IMR-90 (cell line): ENCODE results near the gene SV2B. TPM values are rescaled to one million over a fixed set of nuclear protein-coding genes. Genes with fewer than 3 reads are reported as not detected.

Source experiments
- ATAC-seq: fragments of 200-7000 bp; cut with Tn5 transposase; 2 replicates; pipeline ENCODE4 v1.9.1; 2020; ENCODE audit warnings: low read depth, mild to moderate bottlenecking, moderate library complexity
- BruUV-seq: library from RNA; stranded (reverse); fragments of 400-500 nt; replicated peaks from 2 replicates; lab custom pipeline; 2021; lab: Mats Ljungman, UMichigan
- CTCF ChIA-PET: fragments of 300-600 bp; formaldehyde crosslinking; extraction: SDS; loops from one replicate; lab custom pipeline; 2021; ENCODE audit warnings: antibody characterized with exemption; lab: Yijun Ruan, JAX
- POLR2A ChIA-PET: fragments of 300-600 bp; sonication (Branson Sonifier 250); formaldehyde crosslinking; loops from one replicate; lab custom pipeline; 2022; ENCODE audit warnings: antibody characterized with exemption; ENCODE audit not compliant: unreplicated experiment; lab: Charles Lee
- DNase-seq: peaks from one replicate; pipeline ENCODE4 v3.0.0; 2013
- H2AFZ ChIP-seq: replicated peaks from 2 replicates; pipeline ENCODE3; 2013; ENCODE audit warnings: low read length, mild to moderate bottlenecking; ENCODE audit not compliant: poor library complexity
- H2AK5ac ChIP-seq: 2 replicates; pipeline ENCODE4 v1.6.1; 2013; ENCODE audit warnings: low read depth, low read length, inconsistent platforms
- H2AK9ac ChIP-seq: replicated peaks from 2 replicates; pipeline ENCODE3; 2013; ENCODE audit warnings: mild to moderate bottlenecking, low read depth, low read length, moderate library complexity; ENCODE audit not compliant: poor library complexity
- H2BK120ac ChIP-seq: 2 replicates; pipeline ENCODE4 v1.6.1; 2013; ENCODE audit warnings: low read depth, low read length, inconsistent platforms
- H2BK15ac ChIP-seq: 3 replicates; pipeline ENCODE4 v1.6.1; 2013; ENCODE audit warnings: low read depth, low read length, inconsistent platforms
- H2BK20ac ChIP-seq: 2 replicates; pipeline ENCODE4 v1.6.1; 2013; ENCODE audit warnings: low read depth, mild to moderate bottlenecking, inconsistent platforms, low read length, moderate library complexity
- H2BK5ac ChIP-seq: 2 replicates; pipeline ENCODE4 v1.6.1; 2013; ENCODE audit warnings: mild to moderate bottlenecking, low read depth, low read length, inconsistent platforms; ENCODE audit not compliant: poor library complexity, severe bottlenecking
- H3K14ac ChIP-seq: replicated peaks from 2 replicates; pipeline ENCODE4 v1.6.1; 2013; ENCODE audit warnings: low read depth, low read length, inconsistent platforms
- H3K18ac ChIP-seq: 2 replicates; pipeline ENCODE4 v1.6.1; 2013; ENCODE audit warnings: low read depth, low read length, control low read depth
- H3K23ac ChIP-seq: 2 replicates; pipeline ENCODE4 v1.6.1; 2013; ENCODE audit warnings: low read depth, low read length, inconsistent platforms
- H3K27ac ChIP-seq: 2 replicates; pipeline ENCODE4 v1.5.1; 2013; ENCODE audit warnings: mild to moderate bottlenecking, control low read depth, low read length; ENCODE audit not compliant: insufficient read depth
- H3K27me3 ChIP-seq: 2 replicates; pipeline ENCODE4 v1.6.1; 2013; ENCODE audit warnings: low read length; ENCODE audit not compliant: control insufficient read depth, insufficient read depth
- H3K36me3 ChIP-seq: 2 replicates; pipeline ENCODE4 v1.6.1; 2013; ENCODE audit warnings: low read length, mixed read lengths; ENCODE audit not compliant: control insufficient read depth, insufficient read depth
- H3K4ac ChIP-seq: 2 replicates; pipeline ENCODE4 v1.6.1; 2013; ENCODE audit warnings: low read depth, low read length, inconsistent platforms
- H3K4me1 ChIP-seq: 2 replicates; pipeline ENCODE4 v1.6.1; 2013; ENCODE audit warnings: low read length, mixed read lengths; ENCODE audit not compliant: control insufficient read depth, insufficient read depth
- H3K4me2 ChIP-seq: 2 replicates; pipeline ENCODE4 v1.6.1; 2013; ENCODE audit warnings: low read depth, mild to moderate bottlenecking, control low read depth, low read length, moderate library complexity
- H3K4me3 ChIP-seq: 2 replicates; pipeline ENCODE4 v1.5.1; 2013; ENCODE audit warnings: low read depth, mild to moderate bottlenecking, control low read depth, low read length, moderate library complexity; ENCODE audit not compliant: insufficient read depth
- H3K56ac ChIP-seq: 2 replicates; pipeline ENCODE4 v1.6.1; 2013; ENCODE audit warnings: low read length, inconsistent platforms; ENCODE audit not compliant: insufficient read depth; ENCODE audit errors: extremely low read depth
- H3K79me1 ChIP-seq, 2 experiments: 2 replicates each; pipeline ENCODE4 v1.6.1; 2013; ENCODE audit warnings: low read length in 2 of 2, inconsistent platforms in 1 of 2, low read depth in 1 of 2
- H3K9ac ChIP-seq: 2 replicates; pipeline ENCODE4 v1.6.1; 2013; ENCODE audit warnings: low read depth, low read length, control low read depth
- H3K9me1 ChIP-seq: 2 replicates; pipeline ENCODE4 v1.6.1; 2013; ENCODE audit warnings: low read length, inconsistent platforms; ENCODE audit not compliant: insufficient read depth
- H3K9me3 ChIP-seq: 2 replicates; pipeline ENCODE4 v1.6.1; 2013; ENCODE audit warnings: low read length; ENCODE audit not compliant: control insufficient read depth, insufficient read depth
- H4K20me1 ChIP-seq: 2 replicates; pipeline ENCODE4 v1.6.1; 2013; ENCODE audit warnings: low read length, inconsistent platforms; ENCODE audit not compliant: insufficient read depth
- H4K5ac ChIP-seq: 2 replicates; pipeline ENCODE4 v1.6.1; 2013; ENCODE audit warnings: mild to moderate bottlenecking, low read depth, low read length, control low read depth
- H4K8ac ChIP-seq, 2 experiments: 2 replicates each; pipeline ENCODE4 v1.6.1; 2013; ENCODE audit warnings: low read depth in 2 of 2, low read length in 2 of 2, control low read depth in 1 of 2, inconsistent platforms in 1 of 2
- H4K91ac ChIP-seq: 2 replicates; pipeline ENCODE4 v1.6.1; 2013; ENCODE audit warnings: low read depth, low read length, inconsistent platforms; ENCODE audit not compliant: insufficient read depth
- BHLHE40 ChIP-seq: fragments of 150-350 bp; IDR thresholded peaks from 2 replicates; pipeline ENCODE4 v1.6.1; 2016; ENCODE audit warnings: mild to moderate bottlenecking, low read depth, low read length
- CEBPB ChIP-seq: IDR thresholded peaks from 2 replicates; pipeline ENCODE4 v1.6.1; 2012; ENCODE audit warnings: low read depth, low read length, improper control_type of control experiment
- FOS ChIP-seq: fragments of 150-350 bp; IDR thresholded peaks from 2 replicates; pipeline ENCODE4 v1.6.1; 2016; ENCODE audit warnings: low read depth, low read length
- MAFK ChIP-seq: IDR thresholded peaks from 2 replicates; pipeline ENCODE4 v1.6.1; 2012; ENCODE audit warnings: low read depth, low read length, improper control_type of control experiment
- MAZ ChIP-seq: IDR thresholded peaks from 2 replicates; pipeline ENCODE4 v1.6.1; 2012; ENCODE audit warnings: low read depth, mild to moderate bottlenecking, low read length, improper control_type of control experiment, moderate library complexity, borderline replicate concordance
- MXI1 ChIP-seq: IDR thresholded peaks from 2 replicates; pipeline ENCODE4 v1.6.1; 2012; ENCODE audit warnings: low read depth, mild to moderate bottlenecking, low read length, moderate library complexity, borderline replicate concordance
- NFE2L2 ChIP-seq: fragments of 150-350 bp; IDR thresholded peaks from 2 replicates; pipeline ENCODE4 v1.6.1; 2016; ENCODE audit warnings: low read depth, mild to moderate bottlenecking, low read length
- POLR2A ChIP-seq: IDR thresholded peaks from 2 replicates; pipeline ENCODE4 v1.6.1; 2012; ENCODE audit warnings: mild to moderate bottlenecking, low read depth, low read length
- RAD21 ChIP-seq: IDR thresholded peaks from 2 replicates; pipeline ENCODE4 v1.6.1; 2012; ENCODE audit warnings: low read length, improper control_type of control experiment
- RCOR1 ChIP-seq: IDR thresholded peaks from 2 replicates; pipeline ENCODE4 v1.6.1; 2012; ENCODE audit warnings: mild to moderate bottlenecking, low read length, improper control_type of control experiment; ENCODE audit not compliant: insufficient replicate concordance
- RFX5 ChIP-seq: IDR thresholded peaks from 2 replicates; pipeline ENCODE4 v1.8.0; 2012; ENCODE audit warnings: low read depth, mild to moderate bottlenecking, low read length, moderate library complexity
- SMC3 ChIP-seq: fragments of 150-350 bp; IDR thresholded peaks from 2 replicates; pipeline ENCODE4 v1.6.1; 2016; ENCODE audit warnings: low read depth, mild to moderate bottlenecking, antibody characterized with exemption, low read length, moderate library complexity
- USF2 ChIP-seq: fragments of 150-350 bp; IDR thresholded peaks from 2 replicates; pipeline ENCODE4 v1.6.1; 2017; ENCODE audit warnings: mild to moderate bottlenecking, antibody characterized with exemption, low read length, low read depth
- WGBS, 2 experiments: methylation state at CpG; one replicate each; pipeline versions ENCODE4 v1.1.5 to v1.1.7; 2013; ENCODE audit warnings: missing lambda C conversion rate in 2 of 2; ENCODE audit not compliant: insufficient read length in 1 of 2; ENCODE audit errors: extremely low coverage in 2 of 2; 5-methylcytosine and 5-hydroxymethylcytosine counted together
- dilution Hi-C: fragments of 300-500 bp; cut with HindIII; formaldehyde crosslinking; loops from one replicate; pipeline ENCODE4 v1.14.3; 2018; ENCODE audit warnings: low sequenced_read_pairs; ENCODE audit not compliant: unreplicated experiment
- in situ Hi-C: fragments of 300-500 bp; cut with MboI; formaldehyde crosslinking; loops from 3 replicates; pipeline ENCODE4 v1.14.3; 2019; ENCODE audit warnings: low sequenced_read_pairs, inconsistent platforms, mixed read lengths
- intact Hi-C: fragments of 100-400 bp; cut with micrococcal nuclease; formaldehyde crosslinking; loops from 2 replicates; pipeline ENCODE4 v1.10.0; 2022
- polyA plus RNA-seq, 3 experiments: library from polyadenylated mRNA; depleted of rRNA; stranded (reverse); fragments of >200 nt; gene quantifications; 2 replicates each; pipeline ENCODE4 v1.2.3, GENCODE V29; 2012; ENCODE audit warnings: low replicate concordance in 1 of 3
- total RNA-seq: library from RNA; depleted of rRNA; stranded (reverse); fragments of >200 nt; gene quantifications from 2 replicates; pipeline ENCODE4 v1.2.3, GENCODE V29; 2012

Gene SV2B
- total and polyA plus RNA-seq, 2 of the 4 experiments (the other 2 are of a cell fraction) = not detected

GRCh38 chr15:91318931-91319330 lies 218.9 kb downstream of the SV2B start:
- H3K4ac ChIP-seq = no peak overlapping the region
- no peak overlapping the region for H4K91ac ChIP-seq
- no peak overlapping the region for H3K27ac ChIP-seq
- ATAC-seq = no peak
- ChIA-PET POLR2A (no interaction called here), CTCF (no interaction called here)
- H3K4me1 ChIP-seq = no peaks in the 10 kb centered on the region
- H4K5ac ChIP-seq = no peak overlapping the region
- WGBS, 2 experiments = 8% methylated on average over 2 of the region's 3 CpGs; no CpG with 5 or more reads in 1 of the 2 experiments
- no peak overlapping the region for H3K23ac ChIP-seq
- no peak overlapping the region for H2BK20ac ChIP-seq
- H2BK5ac ChIP-seq = no peak overlapping the region
- no peaks in the 10 kb centered on the region for H3K79me1 ChIP-seq
- intact Hi-C loops = no loop called here
- H3K4me2 ChIP-seq = no peak overlapping the region
- H2BK120ac ChIP-seq = no peak overlapping the region
- DNase-seq = no peak
- H2BK15ac ChIP-seq = no peak overlapping the region
- no peaks in the 10 kb centered on the region for H3K9me3 ChIP-seq
- H3K9ac ChIP-seq = no peak overlapping the region
- H3K27me3 ChIP-seq = no peaks in the 10 kb centered on the region
- no peaks in the 10 kb centered on the region for H3K9me1 ChIP-seq
- H2AFZ ChIP-seq = no peak overlapping the region
- TF ChIP-seq RCOR1 (no peak), USF2 (no peak), MAFK (no peak), CEBPB (no peak), BHLHE40 (no peak), RFX5 (no peak), RAD21 (no peak), MXI1 (no peak), POLR2A (no peak), MAZ (no peak), NFE2L2 (no peak), FOS (no peak), SMC3 (no peak)
- H3K4me3 ChIP-seq = no peak overlapping the region
- no peak overlapping the region for H3K14ac ChIP-seq
- no peak overlapping the region for H3K56ac ChIP-seq
- H3K36me3 ChIP-seq = no peaks in the 10 kb centered on the region
- H4K8ac ChIP-seq = no peak overlapping the region
- BruUV-seq = no TSS peak
- no peak overlapping the region for H2AK9ac ChIP-seq
- in situ Hi-C loops = loop anchor here (25.0 kb wide), 1 partner anchor 518 kb away; no protein-coding TSS in a partner anchor
- no peaks in the 10 kb centered on the region for H4K20me1 ChIP-seq
- H3K18ac ChIP-seq = no peak overlapping the region
- no peak overlapping the region for H2AK5ac ChIP-seq
- dilution Hi-C loops = no loop called here
